ENCODE results near the gene MRPL41. TPM values are rescaled to one million over a fixed set of nuclear protein-coding genes. Genes with fewer than 3 reads are reported as not detected.
"Not testable (repeated sequence)": the region's sequence is repeated elsewhere in the genome, so short reads cannot be mapped to it uniquely, and the experiment has no call there.

Gene MRPL41
- total and polyA plus RNA-seq, 2 donors (not counting 1 experiment from before 2014, with no cell fraction given): 10.9 to 53.2 TPM

- Histone ChIP-seq H3K36me3 (ENCODE audit: control insufficient read depth, insufficient read depth, low read length) (peaks cover 11% of the 10 kb centered on the region), H3K4me3 (replicated peaks in 1 of 4; ENCODE audit: control extremely low read depth in 1 of 4, insufficient read depth in 1 of 4, low read depth in 3 of 4, low read length in 4 of 4) (peak overlapping the region; percentile 50 to 83 (median 78)), H3K27ac (ENCODE audit: insufficient read depth, low read length) (peak overlapping the region; percentile 27), H2AFZ (ENCODE audit: low read length) (no peak overlapping the region), H3K4me1 (ENCODE audit: control insufficient read depth, extremely low read depth, insufficient read depth, low read length) (peaks cover 6% of the 10 kb centered on the region), H3K4me2 (ENCODE audit: extremely low read depth, insufficient read depth, low read length) (peak overlapping the region; percentile 61), H4K20me1 (ENCODE audit: control insufficient read depth, extremely low read depth, insufficient read depth, low read length) (no peaks in the 10 kb centered on the region), H3K27me3 (ENCODE audit: control insufficient read depth, insufficient read depth, low read length) (no peaks in the 10 kb centered on the region), H3K9me3 (ENCODE audit: control insufficient read depth, insufficient read depth, low read depth, low read length) (no peaks in the 10 kb centered on the region), H3K79me2 (ENCODE audit: control insufficient read depth, insufficient read depth, low read length) (peaks cover 4% of the 10 kb centered on the region), H3K9ac (ENCODE audit: insufficient read depth, low read length) (peak overlapping the region; percentile 67)
- TF ChIP-seq CTCF (conservative IDR thresholded peaks at IDR 0.05 in 1 of 2, IDR thresholded peaks at IDR 0.05 in 1 of 2; ENCODE audit: low read depth in 1 of 2, low read length in 2 of 2): no peak
- no peak for TF ChIP-seq EZH2 (IDR thresholded peaks at IDR 0.05; ENCODE audit: low read length, missing control alignments)
- peak in 1 of 2 donors; percentile 3 for DNase-seq (ENCODE audit: low read depth in 2 of 2)
These were observed 516 bp downstream of the MRPL41 start for GRCh38 chr9:137552022-137552768.

- not testable (repeated sequence) for H3K27ac ChIP-seq (ENCODE audit: insufficient read depth, low read length); H3K9ac ChIP-seq (ENCODE audit: insufficient read depth, low read length); H3K4me3 ChIP-seq (replicated peaks in 1 of 4; ENCODE audit: control extremely low read depth in 1 of 4, insufficient read depth in 1 of 4, low read depth in 3 of 4, low read length in 4 of 4); H3K79me2 ChIP-seq (ENCODE audit: control insufficient read depth, insufficient read depth, low read length); H3K4me2 ChIP-seq (ENCODE audit: extremely low read depth, insufficient read depth, low read length); H3K9me3 ChIP-seq (ENCODE audit: control insufficient read depth, insufficient read depth, low read depth, low read length); H3K4me1 ChIP-seq (ENCODE audit: control insufficient read depth, extremely low read depth, insufficient read depth, low read length); H4K20me1 ChIP-seq (ENCODE audit: control insufficient read depth, extremely low read depth, insufficient read depth, low read length); H3K27me3 ChIP-seq (ENCODE audit: control insufficient read depth, insufficient read depth, low read length); DNase-seq (ENCODE audit: low read depth in 2 of 2); H2AFZ ChIP-seq (ENCODE audit: low read length)
- H3K36me3 ChIP-seq (ENCODE audit: control insufficient read depth, insufficient read depth, low read length): peaks cover 12% of the 10 kb centered on the region
These were observed 2.0 kb downstream of the MRPL41 start for GRCh38 chr9:137553654-137554053.

GRCh38 chr9:137554349-137554748, 2.7 kb downstream of the MRPL41 start:
- Histone ChIP-seq H3K4me2 (ENCODE audit: extremely low read depth, insufficient read depth, low read length) (no peak overlapping the region), H3K79me2 (ENCODE audit: control insufficient read depth, insufficient read depth, low read length) (peaks cover 4% of the 10 kb centered on the region), H3K27me3 (ENCODE audit: control insufficient read depth, insufficient read depth, low read length) (no peaks in the 10 kb centered on the region), H4K20me1 (ENCODE audit: control insufficient read depth, extremely low read depth, insufficient read depth, low read length) (no peaks in the 10 kb centered on the region), H3K9me3 (ENCODE audit: control insufficient read depth, insufficient read depth, low read depth, low read length) (no peaks in the 10 kb centered on the region), H3K36me3 (ENCODE audit: control insufficient read depth, insufficient read depth, low read length) (peaks cover 12% of the 10 kb centered on the region), H2AFZ (ENCODE audit: low read length) (no peak overlapping the region), H3K27ac (ENCODE audit: insufficient read depth, low read length) (no peak overlapping the region), H3K4me3 (replicated peaks in 1 of 4; ENCODE audit: control extremely low read depth in 1 of 4, insufficient read depth in 1 of 4, low read depth in 3 of 4, low read length in 4 of 4) (no peak overlapping the region), H3K4me1 (ENCODE audit: control insufficient read depth, extremely low read depth, insufficient read depth, low read length) (peaks cover 6% of the 10 kb centered on the region), H3K9ac (ENCODE audit: insufficient read depth, low read length) (no peak overlapping the region)
- TF ChIP-seq EZH2 (IDR thresholded peaks at IDR 0.05; ENCODE audit: low read length, missing control alignments): no peak
- no peak for TF ChIP-seq CTCF (conservative IDR thresholded peaks at IDR 0.05 in 1 of 2, IDR thresholded peaks at IDR 0.05 in 1 of 2; ENCODE audit: low read depth in 1 of 2, low read length in 2 of 2)
- DNase-seq (ENCODE audit: low read depth in 2 of 2): no peak

Measured in fibroblast of lung (primary cell).